ENCODE measurements around the gene CLDN24. TPM values are rescaled to one million over a fixed set of nuclear protein-coding genes. Genes with fewer than 3 reads are reported as not detected.

The CLDN24 gene
- total and polyA plus RNA-seq, 2 donors (not counting 3 experiments of a cell fraction or from before 2014, with no cell fraction given): not detected

- Histone ChIP-seq H3K4me3 (replicated peaks in 1 of 3; ENCODE audit: insufficient read depth in 1 of 3, low read depth in 1 of 3, low read length in 3 of 3) (no peak overlapping the region), H3K36me3 (ENCODE audit: control insufficient read depth in 2 of 2, extremely low read depth in 1 of 2, insufficient read depth in 2 of 2, low read length in 2 of 2) (peaks cover 5 to 16% of the 10 kb centered on the region in 2 experiments), H3K27me3 (ENCODE audit: control insufficient read depth in 2 of 2, insufficient read depth in 2 of 2, low read length in 2 of 2) (no peaks in the 10 kb centered on the region), H3K4me1 (ENCODE audit: control insufficient read depth, extremely low read depth, insufficient read depth, low read length) (peaks cover 9% of the 10 kb centered on the region), H2AFZ (ENCODE audit: low read depth, low read length) (no peak overlapping the region), H3K9me1 (replicated peaks; ENCODE audit: control insufficient read depth, extremely low read depth, insufficient read depth, low read length) (no peaks in the 10 kb centered on the region), H3K27ac (ENCODE audit: insufficient read depth, low read depth, low read length) (no peak overlapping the region), H4K20me1 (replicated peaks; ENCODE audit: control insufficient read depth, extremely low read depth, insufficient read depth, low read length) (no peaks in the 10 kb centered on the region), H3K79me2 (ENCODE audit: control insufficient read depth, insufficient read depth, low read length) (no peaks in the 10 kb centered on the region), H3K4me2 (ENCODE audit: insufficient read depth, low read length) (no peak overlapping the region), H3K9ac (replicated peaks; ENCODE audit: extremely low read depth, insufficient read depth, low read length) (no peak overlapping the region), H3K9me3 (replicated peaks; ENCODE audit: control insufficient read depth, insufficient read depth, low read length) (no peaks in the 10 kb centered on the region)
- no TSS peak for BruUV-seq (replicated peaks)
- POLR2A ChIA-PET: no interaction called here
- FAIRE-seq (no peak), DNase-seq (ENCODE audit: low read depth, low spot score) (no peak)
- intact Hi-C loops (cut with micrococcal nuclease): loop anchor here (5.0 kb wide), 1 partner anchor 108 kb away; no protein-coding TSS in a partner anchor
- TF ChIP-seq EZH2 (IDR thresholded peaks at IDR 0.05; ENCODE audit: borderline replicate concordance, low read depth, low read length, severe bottlenecking) (no peak), POLR2AphosphoS5 (IDR thresholded peaks at IDR 0.05; ENCODE audit: insufficient read depth, low read depth, low read length) (no peak), JUN (IDR thresholded peaks at IDR 0.05; ENCODE audit: borderline replicate concordance, insufficient read depth, insufficient read length, low read depth) (no peak), MAX (IDR thresholded peaks at IDR 0.05; ENCODE audit: insufficient read depth, insufficient read length) (no peak), CTCF (IDR thresholded peaks at IDR 0.05; ENCODE audit: extremely low read depth in 1 of 2, insufficient read depth in 1 of 2, low read depth in 1 of 2, low read length in 2 of 2) (no peak), FOS (IDR thresholded peaks at IDR 0.05; ENCODE audit: borderline replicate concordance, insufficient read depth, low read length) (no peak), POLR2A (IDR thresholded peaks at IDR 0.05; ENCODE audit: low read depth, low read length) (no peak), MYC (IDR thresholded peaks at IDR 0.05; ENCODE audit: low read depth, low read length) (no peak), GATA2 (IDR thresholded peaks at IDR 0.05; ENCODE audit: insufficient read depth, insufficient read length, low read depth, low read length) (no peak)
- dilution Hi-C loops (cut with MboI; ENCODE audit: extremely low pct_ligation_motif_present, low sequenced_read_pairs): no loop called here
- CTCF ChIA-PET: interaction anchor here (0.6 to 0.9 kb wide), 2 partner anchors 45 to 118 kb away, joined by 3 to 4 read pairs; no protein-coding TSS in a partner anchor
Observed at GRCh38 chr4:183289688-183290087, 32.5 kb downstream of the CLDN24 start.
